OCI-LY1 (cell line): ENCODE results near the gene FERMT1.

Experiments
- EZH2 ChIP-seq: fragments of 200-600 bp; sonication (generic), shearing (Covaris generic); IDR thresholded peaks from 2 replicates; pipeline ENCODE4 v1.8.0; 2017; ENCODE audit warnings: borderline replicate concordance, mixed run types, mild to moderate bottlenecking, antibody characterized with exemption, low read length, moderate library complexity, mixed read lengths
- TF ChIP-seq, protein P1 (sequence below): fragments of 200-600 bp; sonication (generic), shearing (Covaris generic); IDR thresholded peaks from 2 replicates; pipeline ENCODE4 v1.5.1; 2017; ENCODE audit warnings: mild to moderate bottlenecking, antibody characterized with exemption, low read length, moderate library complexity, mixed read lengths

- TF ChIP-seq, protein P1, sequence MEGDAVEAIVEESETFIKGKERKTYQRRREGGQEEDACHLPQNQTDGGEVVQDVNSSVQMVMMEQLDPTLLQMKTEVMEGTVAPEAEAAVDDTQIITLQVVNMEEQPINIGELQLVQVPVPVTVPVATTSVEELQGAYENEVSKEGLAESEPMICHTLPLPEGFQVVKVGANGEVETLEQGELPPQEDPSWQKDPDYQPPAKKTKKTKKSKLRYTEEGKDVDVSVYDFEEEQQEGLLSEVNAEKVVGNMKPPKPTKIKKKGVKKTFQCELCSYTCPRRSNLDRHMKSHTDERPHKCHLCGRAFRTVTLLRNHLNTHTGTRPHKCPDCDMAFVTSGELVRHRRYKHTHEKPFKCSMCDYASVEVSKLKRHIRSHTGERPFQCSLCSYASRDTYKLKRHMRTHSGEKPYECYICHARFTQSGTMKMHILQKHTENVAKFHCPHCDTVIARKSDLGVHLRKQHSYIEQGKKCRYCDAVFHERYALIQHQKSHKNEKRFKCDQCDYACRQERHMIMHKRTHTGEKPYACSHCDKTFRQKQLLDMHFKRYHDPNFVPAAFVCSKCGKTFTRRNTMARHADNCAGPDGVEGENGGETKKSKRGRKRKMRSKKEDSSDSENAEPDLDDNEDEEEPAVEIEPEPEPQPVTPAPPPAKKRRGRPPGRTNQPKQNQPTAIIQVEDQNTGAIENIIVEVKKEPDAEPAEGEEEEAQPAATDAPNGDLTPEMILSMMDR: no peak
- no peak for TF ChIP-seq EZH2
Measured at GRCh38 chr20:6122873-6123648, at the start of gene FERMT1.
